NCI-H345 (cell line): ENCODE data around the gene ALKBH3.

Experiments used
- DNase-seq: peaks from one replicate; lab custom pipeline; 2025; lab: John Stamatoyannopoulos, UW

Gene ALKBH3

DNA sequence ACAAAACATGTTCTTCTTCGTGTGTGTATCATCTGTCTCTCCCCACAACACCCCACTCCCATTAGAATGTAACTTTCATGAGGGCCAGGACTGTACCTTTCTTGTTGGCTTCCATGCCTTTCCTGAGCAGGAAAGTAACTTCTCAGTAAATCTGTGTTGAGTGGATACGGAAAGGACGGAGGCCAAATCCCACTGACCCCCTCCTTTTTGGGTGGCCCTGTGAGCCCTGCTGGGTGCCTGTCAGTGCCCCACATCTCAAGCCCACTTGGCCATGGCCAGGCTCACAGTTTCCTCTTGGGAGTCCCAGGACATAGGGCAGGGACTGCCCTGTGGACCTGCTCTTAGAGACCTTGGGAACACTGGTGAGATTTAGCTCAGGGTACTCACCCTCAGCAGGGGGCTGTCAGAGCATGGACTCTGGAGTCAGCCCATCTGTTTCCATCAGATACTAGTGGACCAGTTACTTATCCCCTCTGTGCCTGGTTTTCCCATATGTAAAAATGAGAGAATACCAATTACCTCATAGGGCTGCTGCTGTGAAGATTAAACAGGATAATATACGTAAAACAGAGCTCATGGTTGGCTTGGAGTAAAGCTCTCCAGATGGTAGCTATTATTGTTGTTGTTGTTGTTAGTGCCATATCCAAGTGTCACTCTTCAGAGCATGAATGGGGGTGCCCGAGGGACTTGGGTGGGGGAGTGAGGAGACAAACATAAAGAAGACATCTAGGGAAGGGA is 60.8 kb downstream of the ALKBH3 start:
- no peak for DNase-seq

DNA sequence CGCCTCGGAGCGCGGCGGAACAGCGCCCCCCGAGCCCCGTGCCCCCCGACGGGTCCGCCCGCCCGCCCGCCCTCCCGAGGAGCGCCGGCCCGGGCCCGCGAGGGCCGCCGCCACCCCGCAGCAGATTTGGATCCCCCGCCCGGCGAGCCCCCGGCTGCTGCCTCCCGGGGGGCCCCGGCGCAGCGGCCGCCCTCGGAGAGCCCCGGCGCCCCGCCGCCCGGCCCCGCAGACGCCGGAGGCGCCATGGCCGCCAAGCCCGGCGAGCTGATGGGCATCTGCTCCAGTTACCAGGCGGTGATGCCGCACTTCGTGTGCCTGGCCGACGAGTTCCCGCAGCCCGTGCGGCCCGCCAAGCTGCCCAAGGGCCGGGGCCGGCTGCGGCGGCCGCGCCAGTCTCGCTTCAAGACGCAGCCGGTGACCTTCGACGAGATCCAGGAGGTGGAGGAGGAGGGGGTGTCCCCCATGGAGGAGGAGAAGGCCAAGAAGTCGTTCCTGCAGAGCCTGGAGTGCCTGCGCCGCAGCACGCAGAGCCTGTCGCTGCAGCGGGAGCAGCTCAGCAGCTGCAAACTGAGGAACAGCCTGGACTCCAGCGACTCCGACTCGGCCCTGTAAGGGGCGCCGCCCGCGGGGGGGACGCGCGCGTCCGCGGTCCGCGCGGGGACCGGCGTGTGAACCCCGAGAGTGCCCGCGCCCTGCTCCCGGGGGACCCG is 62.2 kb downstream of the ALKBH3 start:
- DNase-seq: peak; percentile 27

- no peak for DNase-seq
These were observed 62.8 kb downstream of the ALKBH3 start for GRCh38 chr11:43943372-43943930.

- no peak for DNase-seq
These were observed 63.5 kb downstream of the ALKBH3 start for GRCh38 chr11:43943931-43944751.

GRCh38 chr11:43944761-43945311 is 64.2 kb downstream of the ALKBH3 start:
- peak; percentile 34 for DNase-seq

DNA sequence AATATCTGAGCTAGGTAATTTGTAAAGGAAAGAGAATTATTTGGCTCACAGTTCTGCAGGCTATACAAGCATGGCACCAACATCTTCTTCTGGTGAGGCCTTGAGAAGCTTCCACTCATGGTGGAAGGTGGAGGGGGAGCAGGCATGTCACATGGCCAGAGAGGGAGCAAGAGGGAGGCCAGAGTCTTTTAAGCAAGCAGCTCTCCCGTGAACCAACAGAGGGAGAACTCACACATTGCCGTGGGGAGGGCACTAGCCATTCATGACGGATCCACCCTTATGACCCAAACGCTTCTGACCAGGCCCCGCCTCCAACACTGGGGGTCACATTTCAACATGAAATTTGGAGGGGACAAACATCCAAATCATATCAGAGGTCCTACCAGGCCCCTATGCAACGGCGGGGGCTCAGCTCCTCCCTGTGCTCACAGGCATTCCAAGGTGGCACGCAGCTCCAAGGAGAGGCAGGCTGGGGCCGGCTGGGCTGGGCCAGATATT is 66.4 kb downstream of the ALKBH3 start:
- no peak for DNase-seq

GRCh38 chr11:43947815-43948214 is 67.2 kb downstream of the ALKBH3 start:
- DNase-seq: no peak

GRCh38 chr11:43948341-43949225 is 68.0 kb downstream of the ALKBH3 start:
- DNase-seq: no peak

DNA sequence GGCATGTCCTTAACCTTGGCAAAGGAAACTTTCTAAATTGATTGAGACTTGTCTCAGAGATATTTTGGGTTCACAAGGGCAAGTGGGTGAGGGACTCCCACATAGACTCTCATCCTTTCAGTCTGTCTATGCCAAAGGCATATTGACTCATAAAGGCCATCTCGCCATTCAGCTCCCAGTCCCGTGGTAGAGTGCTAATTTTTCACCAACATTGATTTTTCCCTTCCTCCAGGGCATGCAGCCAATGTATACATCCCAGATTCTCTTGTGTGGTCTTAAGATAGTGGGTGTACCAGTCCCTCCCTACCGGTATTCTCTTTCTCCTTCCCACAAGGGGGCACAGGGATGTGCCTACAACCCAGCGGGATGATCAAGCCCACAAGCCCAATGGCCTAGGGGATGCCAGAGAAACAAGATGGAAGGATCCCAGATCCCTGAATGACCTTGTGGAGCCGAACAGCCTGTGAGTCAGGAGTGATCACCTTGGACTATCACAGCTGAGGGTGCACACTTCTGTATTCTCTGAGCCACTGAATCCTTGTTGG is 69.8 kb downstream of the ALKBH3 start:
- DNase-seq: no peak

- DNase-seq: no peak
These were observed 70.6 kb downstream of the ALKBH3 start for GRCh38 chr11:43951231-43951630.

DNA sequence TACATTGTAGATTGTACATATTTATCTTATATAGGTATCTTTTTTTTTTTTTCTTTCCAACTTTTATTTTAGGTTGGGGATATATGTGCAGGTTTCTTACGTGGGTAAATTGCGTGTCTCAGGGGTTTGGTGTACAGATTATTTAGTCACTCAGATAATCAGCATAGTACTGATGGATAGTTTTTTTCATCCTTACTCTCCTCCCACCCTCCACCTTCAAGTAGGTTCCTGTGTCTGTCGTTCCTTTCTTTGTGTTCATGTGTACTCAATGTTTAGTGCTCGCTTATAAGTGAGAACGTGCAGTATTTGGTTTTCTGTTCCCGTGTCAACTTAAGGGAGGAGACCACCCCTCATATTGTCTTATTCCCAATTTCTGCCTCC is 71.4 kb downstream of the ALKBH3 start:
- DNase-seq: no peak

DNA sequence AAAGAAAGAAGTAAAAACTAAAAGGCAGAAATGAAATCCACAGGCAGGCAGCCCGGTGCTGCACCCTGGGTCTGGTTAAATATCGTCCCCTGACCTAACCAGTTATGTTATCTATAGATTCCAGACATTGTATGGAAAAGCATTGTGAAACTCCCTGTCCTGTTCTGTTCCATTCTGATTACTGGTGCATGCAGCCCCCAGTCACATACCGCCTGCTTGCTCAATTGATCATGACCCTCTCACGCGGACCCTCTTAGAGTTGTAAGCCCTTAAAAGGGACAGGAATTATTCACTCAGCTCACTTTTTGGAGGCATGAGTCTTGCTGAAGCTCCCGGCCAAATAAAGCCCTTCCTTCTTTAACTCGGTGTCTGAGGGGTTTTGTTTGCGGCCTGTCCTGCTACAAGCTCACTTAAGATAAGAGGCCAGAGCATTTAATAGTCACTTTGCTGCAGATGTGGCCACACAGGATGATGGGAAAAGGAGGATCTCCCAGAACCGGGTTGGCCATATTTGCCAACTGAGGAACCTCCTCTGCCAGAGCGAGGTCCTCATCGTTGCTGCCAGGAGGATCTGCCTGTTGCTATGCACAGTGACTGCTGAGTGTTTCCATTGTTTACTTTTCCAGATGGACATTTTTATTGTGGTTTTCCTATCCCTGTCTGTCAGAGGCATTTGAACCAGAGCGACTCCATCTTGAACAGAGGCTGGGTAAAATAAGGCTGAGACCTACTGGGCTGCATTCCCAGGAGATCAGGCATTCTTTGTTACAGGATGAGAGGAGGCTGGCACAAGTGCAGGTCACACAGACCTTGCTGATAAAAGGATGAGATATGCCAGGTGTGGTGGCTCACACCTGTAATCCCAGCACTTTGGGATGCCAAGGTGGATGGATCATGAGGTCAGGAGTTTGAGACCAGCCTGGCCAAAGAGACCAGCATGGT is 72.0 kb downstream of the ALKBH3 start:
- DNase-seq: peak; percentile 26

- no peak for DNase-seq
These were observed 72.9 kb downstream of the ALKBH3 start for GRCh38 chr11:43953521-43953920.

DNA sequence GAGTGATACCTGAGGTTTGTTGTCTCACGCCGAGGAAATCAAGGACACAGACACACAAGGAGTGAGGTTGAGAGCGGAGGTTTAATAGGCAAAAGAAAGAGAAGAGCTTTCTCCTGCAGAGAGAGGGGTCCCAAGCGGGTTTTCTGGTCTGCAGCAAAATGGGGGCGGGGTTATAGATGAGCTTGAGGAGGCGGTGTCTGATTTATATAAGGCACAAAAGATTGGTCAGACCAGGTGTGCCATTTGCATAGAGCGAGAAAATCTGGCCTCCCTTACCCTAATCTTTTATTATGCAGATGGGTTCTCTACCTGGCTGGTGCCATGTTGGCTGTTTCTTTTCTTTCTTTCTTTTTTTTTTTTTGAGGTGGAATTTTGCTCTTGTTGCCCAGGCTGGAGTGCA is 73.6 kb downstream of the ALKBH3 start:
- DNase-seq: no peak

DNA sequence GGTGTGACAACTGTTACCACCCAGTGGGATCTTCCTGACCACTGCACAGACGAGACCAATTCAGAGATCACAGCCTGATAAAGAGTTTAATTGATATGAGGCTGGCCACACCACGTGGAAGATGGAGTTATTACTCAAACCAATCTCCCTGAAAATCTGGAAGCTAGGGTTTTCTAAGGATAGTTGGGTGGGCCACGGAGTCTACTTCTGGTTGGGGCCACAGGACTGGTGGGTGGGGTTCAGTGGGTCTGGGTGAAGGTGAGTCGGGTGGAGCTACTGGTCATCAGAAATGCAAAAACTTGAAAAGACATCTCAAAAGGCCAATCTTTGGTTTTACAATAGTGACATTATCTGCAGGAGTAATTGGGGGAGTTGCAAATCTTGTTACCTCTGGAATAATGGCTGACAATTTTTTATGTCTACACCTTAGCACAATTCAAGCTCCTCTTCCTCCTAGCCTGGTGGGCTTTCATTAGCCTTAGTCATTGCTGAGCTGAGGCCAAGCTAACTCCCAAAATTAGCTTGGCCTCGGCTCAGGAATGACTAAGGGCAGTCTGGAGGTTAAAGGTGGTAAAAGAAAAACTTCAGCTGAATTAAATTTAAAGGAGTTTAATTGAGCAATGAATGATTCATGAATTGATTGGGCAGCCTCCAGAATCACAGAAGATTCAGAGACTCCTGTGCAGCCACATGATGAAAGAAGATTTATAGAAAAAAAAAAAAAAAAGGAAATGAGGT is 74.9 kb downstream of the ALKBH3 start:
- DNase-seq: no peak

- DNase-seq: no peak
These were observed 76.9 kb downstream of the ALKBH3 start for GRCh38 chr11:43957571-43957970.

DNA sequence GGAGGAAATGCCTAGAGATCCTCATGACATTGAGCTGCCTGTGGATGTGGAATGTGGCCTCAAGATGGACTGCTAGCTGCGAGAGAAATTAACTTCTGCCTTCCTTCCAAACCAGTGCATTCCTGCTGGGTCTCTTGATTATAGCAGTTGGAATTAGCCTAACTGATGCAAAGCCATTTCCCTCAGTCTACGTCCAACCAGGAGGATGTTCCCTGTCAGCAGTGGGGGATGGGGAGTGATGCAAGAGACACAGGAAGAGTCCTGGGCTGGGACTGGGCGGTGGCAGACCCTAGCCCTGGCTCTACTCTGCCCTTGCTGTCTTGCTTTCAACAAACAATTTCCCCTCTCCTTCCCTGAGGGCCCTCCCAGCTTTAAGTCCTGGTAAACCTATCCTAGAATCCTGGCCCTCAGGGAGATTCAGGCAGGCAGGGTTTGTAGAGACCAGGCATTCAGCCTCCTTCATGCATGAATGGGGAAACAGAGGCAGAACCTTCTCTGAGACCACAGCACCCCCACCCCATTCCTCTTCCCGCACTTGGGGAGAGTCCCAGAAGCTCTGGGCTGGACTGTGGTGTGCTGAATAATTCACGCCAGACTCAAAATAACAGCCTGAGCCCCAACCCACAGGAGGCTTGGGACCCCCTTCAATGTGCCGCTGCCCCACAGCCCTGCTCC is 78.8 kb downstream of the ALKBH3 start:
- DNase-seq: no peak
